ENCODE results near the gene RTF1. TPM values are rescaled to one million over a fixed set of nuclear protein-coding genes. Genes with fewer than 3 reads are reported as not detected.
"Not testable (repeated sequence)": the region's sequence is repeated elsewhere in the genome, so short reads cannot be mapped to it uniquely, and the experiment has no call there.

RTF1 gene
- total RNA-seq: 11.3 and 12.5 TPM in 2 replicates

GRCh38 chr15:41416742-41417417, at the start of gene RTF1:
Gene RTF1, plus strand, starts transcription at chr15:41417095. Its CDS starts 21 bp downstream, at chr15:41417116.
- DNase-seq (ENCODE audit: low read depth in 2 of 2): peak; percentile 93 to 96

GRCh38 chr15:41367418-41367817, 49.5 kb upstream of the RTF1 start:
- no peak for DNase-seq (ENCODE audit: low read depth in 2 of 2)

GRCh38 chr15:41377978-41378377, 38.9 kb upstream of the RTF1 start:
- DNase-seq (ENCODE audit: low read depth in 2 of 2): no peak

GRCh38 chr15:41383974-41384749, 32.7 kb upstream of the RTF1 start:
- not testable (repeated sequence) for DNase-seq (ENCODE audit: low read depth in 2 of 2)

GRCh38 chr15:41387646-41388045, 29.2 kb upstream of the RTF1 start:
- no peak for DNase-seq (ENCODE audit: low read depth in 2 of 2)

GRCh38 chr15:41392659-41393058, 24.2 kb upstream of the RTF1 start:
- no peak for DNase-seq (ENCODE audit: low read depth in 2 of 2)

GRCh38 chr15:41394924-41395323, 22.0 kb upstream of the RTF1 start:
- DNase-seq (ENCODE audit: low read depth in 2 of 2): peak in 1 of 2 donors; percentile 49

- DNase-seq (ENCODE audit: low read depth in 2 of 2): no peak
Observed at GRCh38 chr15:41396111-41396510, 20.8 kb upstream of the RTF1 start.

- no peak for DNase-seq (ENCODE audit: low read depth in 2 of 2)
Observed at GRCh38 chr15:41401904-41402267, 15.0 kb upstream of the RTF1 start.

- DNase-seq (ENCODE audit: low read depth in 2 of 2): no peak
Observed at GRCh38 chr15:41407341-41407740, 9.6 kb upstream of the RTF1 start.

- no peak for DNase-seq (ENCODE audit: low read depth in 2 of 2)
Observed at GRCh38 chr15:41408234-41408641, 8.7 kb upstream of the RTF1 start.

GRCh38 chr15:41411031-41411430, 5.9 kb upstream of the RTF1 start:
- DNase-seq (ENCODE audit: low read depth in 2 of 2): no peak

- DNase-seq (ENCODE audit: low read depth in 2 of 2): no peak
Observed at GRCh38 chr15:41411441-41411840, 5.5 kb upstream of the RTF1 start.

GRCh38 chr15:41416128-41416741, 660 bp upstream of the RTF1 start:
- no peak for DNase-seq (ENCODE audit: low read depth in 2 of 2)

- DNase-seq (ENCODE audit: low read depth in 2 of 2): peak in 1 of 2 donors; percentile 23
Observed at GRCh38 chr15:41417418-41418195, 712 bp downstream of the RTF1 start.

GRCh38 chr15:41423979-41424659, 7.2 kb downstream of the RTF1 start:
- DNase-seq (ENCODE audit: low read depth in 2 of 2): no peak

GRCh38 chr15:41424809-41425208, 7.9 kb downstream of the RTF1 start:
- DNase-seq (ENCODE audit: low read depth in 2 of 2): no peak

- DNase-seq (ENCODE audit: low read depth in 2 of 2): not testable (repeated sequence)
Observed at GRCh38 chr15:41425907-41426306, 9.0 kb downstream of the RTF1 start.

- DNase-seq (ENCODE audit: low read depth in 2 of 2): no peak
Observed at GRCh38 chr15:41429003-41429890, 12.4 kb downstream of the RTF1 start.

Data from lung microvascular endothelial cell (primary cell).